ENCODE data around the gene LGI4.

DNA sequence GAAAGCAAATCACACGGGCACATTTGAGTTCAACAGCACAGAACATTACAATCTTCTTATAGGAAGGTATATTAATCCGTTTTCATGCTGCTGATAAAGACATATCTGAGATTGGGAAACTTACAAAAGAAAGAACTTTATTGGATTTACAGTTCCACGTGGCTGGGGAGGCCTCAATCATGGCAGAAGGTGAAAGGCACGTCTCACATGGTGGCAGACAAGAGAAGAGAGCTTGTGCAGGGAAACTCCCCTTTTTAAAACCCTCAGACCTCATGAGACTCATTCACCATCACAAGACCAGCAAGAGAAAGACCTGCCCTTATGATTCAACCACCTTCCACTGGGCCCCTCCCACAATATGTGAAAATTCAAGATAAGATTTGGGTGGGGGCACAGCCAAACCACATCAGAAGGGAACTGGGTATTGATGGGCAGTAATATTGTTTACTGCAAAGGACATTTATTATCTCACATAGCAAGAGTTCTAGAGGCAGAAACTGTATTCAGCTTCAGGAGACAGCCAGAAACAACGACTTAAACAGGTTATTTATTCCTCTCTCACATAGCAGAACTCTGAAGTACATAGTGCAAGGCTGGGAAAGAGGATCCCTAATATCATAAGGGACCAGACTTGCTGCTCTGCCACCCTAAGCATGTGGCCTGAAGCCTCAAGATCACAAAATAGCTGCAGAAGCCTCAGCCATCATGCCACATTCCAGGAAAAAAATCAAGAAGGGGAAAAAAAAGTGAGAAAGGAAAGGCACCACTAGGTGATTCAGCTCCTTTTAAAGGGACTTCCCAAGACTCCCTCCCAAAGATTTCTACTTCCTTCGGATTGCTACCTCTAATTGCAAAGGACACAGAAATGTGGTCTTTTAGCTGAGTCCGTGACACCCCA, 42.8 kb upstream of the LGI4 start:
- TF ChIP-seq CTCF (IDR thresholded peaks at IDR 0.05): no peak
- TF ChIP-seq POLR2A (IDR thresholded peaks at IDR 0.05; ENCODE audit: low read depth): no peak
- TF ChIP-seq EP300 (IDR thresholded peaks at IDR 0.05): no peak

All from esophagus muscularis mucosa (tissue), 4 donors.